Measurements from ENCODE around the gene TPRX1.

TPRX1 gene

GRCh38 chr19:47842941-47843340 lies 38.6 kb upstream of the TPRX1 start:
- H3K9me3 ChIP-seq (ENCODE audit: control insufficient read depth, insufficient read depth, low read depth, low read length), result no peaks in the 10 kb centered on the region
- no peak overlapping the region for H3K27ac ChIP-seq (ENCODE audit: extremely low read depth, low read depth, low read length)
- POLR2A ChIA-PET, result no interaction called here
- no peak overlapping the region for H3K4me3 ChIP-seq (ENCODE audit: low read depth, low read length)
- H3K4me1 ChIP-seq (ENCODE audit: control insufficient read depth, insufficient read depth, low read length), result no peaks in the 10 kb centered on the region
- no peak for TF ChIP-seq ZBTB26 (tag by site-specific recombination; optimal IDR thresholded peaks at IDR 0.05)
- no peak for TF ChIP-seq ZEB2 (tag by site-specific recombination; IDR thresholded peaks at IDR 0.05)
- CTCF ChIA-PET, result interaction anchor here (0.8 to 1.4 kb wide), 3 partner anchors 21 to 53 kb away, joined by 3 to 4 read pairs (median 3); no protein-coding TSS in a partner anchor
- H3K36me3 ChIP-seq (ENCODE audit: control insufficient read depth in 2 of 2, insufficient read depth in 1 of 2, low read length in 2 of 2), result no peaks in the 10 kb centered on the region

DNA sequence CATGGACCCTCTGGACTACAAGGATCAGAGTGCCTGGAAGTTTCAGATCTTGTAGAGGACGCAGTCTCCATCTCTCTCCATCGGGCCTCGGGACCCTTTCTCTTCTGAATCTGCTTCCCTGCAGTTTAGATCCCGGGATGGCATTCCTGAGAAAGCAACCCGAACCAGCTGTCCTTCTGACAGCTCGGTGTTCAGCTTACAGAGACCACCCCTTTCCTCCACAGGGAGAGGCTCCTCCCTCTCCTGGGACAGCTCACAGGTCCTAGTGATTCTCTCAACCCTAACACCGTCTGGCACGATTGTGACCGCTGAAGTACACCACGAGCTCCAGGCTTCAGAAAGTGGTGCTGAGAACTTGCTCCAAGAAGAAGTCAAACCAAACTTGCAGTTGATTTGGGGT lies 35.6 kb upstream of the TPRX1 start:
- TF ChIP-seq ZSCAN18 (tag by site-specific recombination; IDR thresholded peaks at IDR 0.05), result no peak
- Histone ChIP-seq H3K36me3 (ENCODE audit: control insufficient read depth in 2 of 2, insufficient read depth in 1 of 2, low read length in 2 of 2) (no peaks in the 10 kb centered on the region), H3K9me3 (ENCODE audit: control insufficient read depth, insufficient read depth, low read depth, low read length) (no peaks in the 10 kb centered on the region), H3K27ac (ENCODE audit: extremely low read depth, low read depth, low read length) (no peak overlapping the region), H3K4me1 (ENCODE audit: control insufficient read depth, insufficient read depth, low read length) (no peaks in the 10 kb centered on the region), H3K4me3 (ENCODE audit: low read depth, low read length) (no peak overlapping the region)
- ChIA-PET CTCF (interaction anchor here (0.6 to 2.9 kb wide), 8 partner anchors 10 to 250 kb away, joined by 3 to 22 read pairs (median 4); no protein-coding TSS in a partner anchor), POLR2A (no interaction called here)

DNA sequence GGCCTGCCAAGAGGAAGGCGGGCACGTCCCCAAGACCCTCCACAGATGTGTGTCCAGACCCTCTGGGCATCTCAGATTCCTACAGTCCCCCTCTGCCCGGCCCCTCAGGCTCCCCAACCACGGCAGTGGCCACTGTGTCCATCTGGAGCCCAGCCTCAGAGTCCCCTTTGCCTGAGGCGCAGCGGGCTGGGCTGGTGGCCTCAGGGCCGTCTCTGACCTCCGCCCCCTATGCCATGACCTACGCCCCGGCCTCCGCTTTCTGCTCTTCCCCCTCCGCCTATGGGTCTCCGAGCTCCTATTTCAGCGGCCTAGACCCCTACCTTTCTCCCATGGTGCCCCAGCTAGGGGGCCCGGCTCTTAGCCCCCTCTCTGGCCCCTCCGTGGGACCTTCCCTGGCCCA lies 35.1 kb upstream of the TPRX1 start:
- no peaks in the 10 kb centered on the region for H3K36me3 ChIP-seq (ENCODE audit: control insufficient read depth in 2 of 2, insufficient read depth in 1 of 2, low read length in 2 of 2)
- CTCF ChIA-PET, result interaction anchor here (0.6 to 2.9 kb wide), 4 partner anchors 10 to 29 kb away, joined by 3 to 22 read pairs (median 8); no protein-coding TSS in a partner anchor

GRCh38 chr19:47836038-47836437 lies 31.7 kb upstream of the TPRX1 start:
- Histone ChIP-seq H3K9me3 (ENCODE audit: control insufficient read depth, insufficient read depth, low read depth, low read length) (no peaks in the 10 kb centered on the region), H3K36me3 (ENCODE audit: control insufficient read depth in 2 of 2, insufficient read depth in 1 of 2, low read length in 2 of 2) (no peaks in the 10 kb centered on the region), H3K4me1 (ENCODE audit: control insufficient read depth, insufficient read depth, low read length) (no peaks in the 10 kb centered on the region), H3K4me3 (ENCODE audit: low read depth, low read length) (no peak overlapping the region), H3K27ac (ENCODE audit: extremely low read depth, low read depth, low read length) (no peak overlapping the region)
- ChIA-PET POLR2A (no interaction called here), CTCF (interaction anchor here (1.1 to 1.2 kb wide), 2 partner anchors 27 to 33 kb away, joined by 3 to 4 read pairs; no protein-coding TSS in a partner anchor)
- TF ChIP-seq ZEB2 (tag by site-specific recombination; IDR thresholded peaks at IDR 0.05), result no peak
- TF ChIP-seq, protein P1, sequence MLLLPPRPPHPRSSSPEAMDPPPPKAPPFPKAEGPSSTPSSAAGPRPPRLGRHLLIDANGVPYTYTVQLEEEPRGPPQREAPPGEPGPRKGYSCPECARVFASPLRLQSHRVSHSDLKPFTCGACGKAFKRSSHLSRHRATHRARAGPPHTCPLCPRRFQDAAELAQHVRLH (tag by site-specific recombination; IDR thresholded peaks at IDR 0.05), result no peak
- no peak for TF ChIP-seq ZNF560 (tag by site-specific recombination; IDR thresholded peaks at IDR 0.05; ENCODE audit: borderline replicate concordance)
- no peak for TF ChIP-seq ZNF202 (tag by site-specific recombination; IDR thresholded peaks at IDR 0.05; ENCODE audit: borderline replicate concordance)
- TF ChIP-seq ATF2 (tag by site-specific recombination; IDR thresholded peaks at IDR 0.05; ENCODE audit: low read depth), result no peak
- TF ChIP-seq ZBTB6 (tag by site-specific recombination; IDR thresholded peaks at IDR 0.05), result no peak
- no peak for TF ChIP-seq SP3 (tag by site-specific recombination; IDR thresholded peaks at IDR 0.05)
- TF ChIP-seq TSHZ1 (tag by site-specific recombination; IDR thresholded peaks at IDR 0.05; ENCODE audit: borderline replicate concordance), result no peak

More for the DNA sequence above, 35.1 kb upstream of the TPRX1 start:
- no peak for TF ChIP-seq ZNF677 (tag by site-specific recombination; IDR thresholded peaks at IDR 0.05)
- TF ChIP-seq SCRT1 (tag by site-specific recombination; IDR thresholded peaks at IDR 0.05; ENCODE audit: borderline replicate concordance), result no peak
- TF ChIP-seq SCRT2 (tag by site-specific recombination; IDR thresholded peaks at IDR 0.05), result no peak
- TF ChIP-seq, protein P1 (tag by site-specific recombination; IDR thresholded peaks at IDR 0.05), result no peak
- no peak for TF ChIP-seq ZBTB48 (tag by site-specific recombination; IDR thresholded peaks at IDR 0.05)
- TF ChIP-seq ZNF394 (tag by site-specific recombination; IDR thresholded peaks at IDR 0.05; ENCODE audit: borderline replicate concordance), result no peak
- H3K4me1 ChIP-seq (ENCODE audit: control insufficient read depth, insufficient read depth, low read length), result no peaks in the 10 kb centered on the region
- no peak overlapping the region for H3K4me3 ChIP-seq (ENCODE audit: low read depth, low read length)
- no peak overlapping the region for H3K27ac ChIP-seq (ENCODE audit: extremely low read depth, low read depth, low read length)
- H3K9me3 ChIP-seq (ENCODE audit: control insufficient read depth, insufficient read depth, low read depth, low read length), result no peaks in the 10 kb centered on the region
- POLR2A ChIA-PET, result no interaction called here
